Neural cell (in vitro differentiated cells): ENCODE results near the gene AIPL1.

Experiments used
- POLR2AphosphoS5 ChIP-seq: IDR thresholded peaks from 2 replicates; pipeline ENCODE4 v1.6.1; 2012
- RAD21 ChIP-seq: fragments of 450-650 bp; conservative IDR thresholded peaks from 2 replicates; pipeline ENCODE4 v1.6.1; 2014; ENCODE audit warnings: antibody characterized with exemption, mild to moderate bottlenecking, moderate library complexity
- TF ChIP-seq, protein P1 (sequence below): fragments of 450-650 bp; IDR thresholded peaks from 2 replicates; pipeline ENCODE4 v1.5.1; 2014; ENCODE audit warnings: antibody characterized with exemption, mild to moderate bottlenecking, moderate library complexity; ENCODE audit not compliant: poor library complexity, severe bottlenecking

- TF ChIP-seq RAD21 (no peak), POLR2AphosphoS5 (no peak)
- TF ChIP-seq, protein P1, sequence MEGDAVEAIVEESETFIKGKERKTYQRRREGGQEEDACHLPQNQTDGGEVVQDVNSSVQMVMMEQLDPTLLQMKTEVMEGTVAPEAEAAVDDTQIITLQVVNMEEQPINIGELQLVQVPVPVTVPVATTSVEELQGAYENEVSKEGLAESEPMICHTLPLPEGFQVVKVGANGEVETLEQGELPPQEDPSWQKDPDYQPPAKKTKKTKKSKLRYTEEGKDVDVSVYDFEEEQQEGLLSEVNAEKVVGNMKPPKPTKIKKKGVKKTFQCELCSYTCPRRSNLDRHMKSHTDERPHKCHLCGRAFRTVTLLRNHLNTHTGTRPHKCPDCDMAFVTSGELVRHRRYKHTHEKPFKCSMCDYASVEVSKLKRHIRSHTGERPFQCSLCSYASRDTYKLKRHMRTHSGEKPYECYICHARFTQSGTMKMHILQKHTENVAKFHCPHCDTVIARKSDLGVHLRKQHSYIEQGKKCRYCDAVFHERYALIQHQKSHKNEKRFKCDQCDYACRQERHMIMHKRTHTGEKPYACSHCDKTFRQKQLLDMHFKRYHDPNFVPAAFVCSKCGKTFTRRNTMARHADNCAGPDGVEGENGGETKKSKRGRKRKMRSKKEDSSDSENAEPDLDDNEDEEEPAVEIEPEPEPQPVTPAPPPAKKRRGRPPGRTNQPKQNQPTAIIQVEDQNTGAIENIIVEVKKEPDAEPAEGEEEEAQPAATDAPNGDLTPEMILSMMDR, result no peak
These were observed 11.0 kb downstream of the AIPL1 start for GRCh38 chr17:6423931-6424330.
